HG02571 (cell line): ENCODE data around the gene OGFOD3.
"Not testable (repeated sequence)": the region's sequence is repeated elsewhere in the genome, so short reads cannot be mapped to it uniquely, and the experiment has no call there.

ENCODE experiments used
- ATAC-seq: cut with Tn5 transposase; IDR thresholded peaks from one replicate; pipeline ENCODE4 v1.9.1; 2021; ENCODE audit warnings: mild to moderate bottlenecking, moderate library complexity; ENCODE audit not compliant: unreplicated experiment

Gene OGFOD3

GRCh38 chr17:82389379-82389778 is 29.0 kb downstream of the OGFOD3 start:
- ATAC-seq = no peak

- ATAC-seq = no peak
Observed at GRCh38 chr17:82388922-82389283, 29.5 kb downstream of the OGFOD3 start.

- no peak for ATAC-seq
Observed at GRCh38 chr17:82388223-82388921, 30.0 kb downstream of the OGFOD3 start.

GRCh38 chr17:82387705-82388106 is 30.7 kb downstream of the OGFOD3 start:
- ATAC-seq = no peak

- no peak for ATAC-seq
Observed at GRCh38 chr17:82386881-82387704, 31.3 kb downstream of the OGFOD3 start.

- no peak for ATAC-seq
Observed at GRCh38 chr17:82386255-82386831, 32.0 kb downstream of the OGFOD3 start.

- ATAC-seq = no peak
Observed at GRCh38 chr17:82385559-82386254, 32.7 kb downstream of the OGFOD3 start.

GRCh38 chr17:82384730-82385481 is 33.5 kb downstream of the OGFOD3 start:
- no peak for ATAC-seq

GRCh38 chr17:82384051-82384729 is 34.2 kb downstream of the OGFOD3 start:
- ATAC-seq = no peak

- ATAC-seq = no peak
Observed at GRCh38 chr17:82383411-82383810, 35.0 kb downstream of the OGFOD3 start.

- no peak for ATAC-seq
Observed at GRCh38 chr17:82382933-82383255, 35.5 kb downstream of the OGFOD3 start.

- not testable (repeated sequence) for ATAC-seq
Observed at GRCh38 chr17:82382220-82382932, 36.0 kb downstream of the OGFOD3 start.

- ATAC-seq = not testable (repeated sequence)
Observed at GRCh38 chr17:82381703-82382009, 36.7 kb downstream of the OGFOD3 start.

- ATAC-seq = no peak
Observed at GRCh38 chr17:82380860-82381702, 37.3 kb downstream of the OGFOD3 start.

GRCh38 chr17:82378741-82379021 is 39.7 kb downstream of the OGFOD3 start:
- no peak for ATAC-seq

- no peak for ATAC-seq
Observed at GRCh38 chr17:82377924-82378740, 40.3 kb downstream of the OGFOD3 start.

- not testable (repeated sequence) for ATAC-seq
Observed at GRCh38 chr17:82377294-82377693, 41.1 kb downstream of the OGFOD3 start.

GRCh38 chr17:82376042-82376730 is 42.2 kb downstream of the OGFOD3 start:
- ATAC-seq = no peak
